ES-I3 (cell line): Measurements from ENCODE around the gene ANKHD1.

Experiments
- H3K36me3 ChIP-seq: 2 replicates; pipeline ENCODE4 v1.6.1; 2013; ENCODE audit warnings: mild to moderate bottlenecking, low read length, control low read depth, moderate library complexity; ENCODE audit not compliant: insufficient read depth
- H3K4me1 ChIP-seq: 2 replicates; pipeline ENCODE4 v1.6.1; 2013; ENCODE audit warnings: mild to moderate bottlenecking, control low read depth, low read length; ENCODE audit not compliant: insufficient read depth
- H3K9ac ChIP-seq: 2 replicates; pipeline ENCODE4 v1.6.1; 2013; ENCODE audit warnings: low read depth, mild to moderate bottlenecking, low read length, moderate library complexity
- H3K9me3 ChIP-seq: 2 replicates; pipeline ENCODE4 v1.6.1; 2013; ENCODE audit warnings: mild to moderate bottlenecking, low read length, moderate library complexity; ENCODE audit not compliant: control insufficient read depth, insufficient read depth

ANKHD1 gene

GRCh38 chr5:140549237-140550144 is 147.9 kb downstream of the ANKHD1 start:
- Histone ChIP-seq H3K4me1 (peaks cover 9% of the 10 kb centered on the region; the same call in 1 of the 2 replicates), H3K36me3 (peaks cover 28% of the 10 kb centered on the region), H3K9me3 (no peaks in the 10 kb centered on the region), H3K9ac (no peak overlapping the region)

- Histone ChIP-seq H3K9ac (no peak overlapping the region), H3K9me3 (no peaks in the 10 kb centered on the region), H3K36me3 (peaks cover 28% of the 10 kb centered on the region), H3K4me1 (peaks cover 9% of the 10 kb centered on the region; the same call in 1 of the 2 replicates)
Measured at GRCh38 chr5:140550147-140551079, 148.8 kb downstream of the ANKHD1 start.

GRCh38 chr5:140551872-140552271 is 150.2 kb downstream of the ANKHD1 start:
- Histone ChIP-seq H3K9me3 (no peaks in the 10 kb centered on the region), H3K4me1 (peaks cover 6% of the 10 kb centered on the region; the same call in 1 of the 2 replicates), H3K9ac (no peak overlapping the region), H3K36me3 (peaks cover 28% of the 10 kb centered on the region)

- no peak overlapping the region for H3K9ac ChIP-seq
- peaks cover 2% of the 10 kb centered on the region; the same call in 1 of the 2 replicates for H3K4me1 ChIP-seq
- H3K9me3 ChIP-seq: no peaks in the 10 kb centered on the region
- peaks cover 28% of the 10 kb centered on the region for H3K36me3 ChIP-seq
Measured at GRCh38 chr5:140553657-140554056, 152.0 kb downstream of the ANKHD1 start.

GRCh38 chr5:140554454-140554853 is 152.8 kb downstream of the ANKHD1 start:
- Histone ChIP-seq H3K36me3 (peaks cover 27% of the 10 kb centered on the region), H3K4me1 (no peaks in the 10 kb centered on the region), H3K9ac (no peak overlapping the region), H3K9me3 (no peaks in the 10 kb centered on the region)

GRCh38 chr5:140555747-140556312 is 154.2 kb downstream of the ANKHD1 start:
- no peaks in the 10 kb centered on the region for H3K4me1 ChIP-seq
- H3K9me3 ChIP-seq: no peaks in the 10 kb centered on the region
- peaks cover 14% of the 10 kb centered on the region; the same call in 1 of the 2 replicates for H3K36me3 ChIP-seq
- H3K9ac ChIP-seq: peak overlapping the region; percentile 90

- Histone ChIP-seq H3K9ac (peak overlapping the region; percentile 90), H3K4me1 (no peaks in the 10 kb centered on the region), H3K9me3 (no peaks in the 10 kb centered on the region), H3K36me3 (peaks cover 12% of the 10 kb centered on the region; the same call in 1 of the 2 replicates)
Measured at GRCh38 chr5:140556438-140556837, 154.8 kb downstream of the ANKHD1 start.

- Histone ChIP-seq H3K9ac (peak within 1 kb of the TSS; percentile 90), H3K9me3 (no peaks in the 10 kb centered on the region), H3K4me1 (no peaks in the 10 kb centered on the region), H3K36me3 (peaks cover 9% of the 10 kb centered on the region; the same call in 1 of the 2 replicates)
Measured at GRCh38 chr5:140557136-140557805, 155.6 kb downstream of the ANKHD1 start, which contains the start of gene SRA1. TSS of gene SRA1 (minus strand) at chr5:140557473. CDS start at chr5:140557452, 21 bp downstream.

- Histone ChIP-seq H3K9me3 (no peaks in the 10 kb centered on the region), H3K9ac (peak overlapping the region; percentile 90; the same call in 1 of the 2 replicates), H3K4me1 (no peaks in the 10 kb centered on the region), H3K36me3 (peaks cover 7% of the 10 kb centered on the region; the same call in 1 of the 2 replicates)
Measured at GRCh38 chr5:140557965-140558364, 156.3 kb downstream of the ANKHD1 start.

- no peak overlapping the region for H3K9ac ChIP-seq
- no peaks in the 10 kb centered on the region for H3K4me1 ChIP-seq
- no peaks in the 10 kb centered on the region for H3K9me3 ChIP-seq
- H3K36me3 ChIP-seq: peaks cover 4% of the 10 kb centered on the region; the same call in 1 of the 2 replicates
Measured at GRCh38 chr5:140558542-140558941, 156.9 kb downstream of the ANKHD1 start.

GRCh38 chr5:140560227-140560626 is 158.6 kb downstream of the ANKHD1 start:
- H3K36me3 ChIP-seq: no peaks in the 10 kb centered on the region
- H3K9ac ChIP-seq: no peak overlapping the region
- H3K4me1 ChIP-seq: no peaks in the 10 kb centered on the region
- H3K9me3 ChIP-seq: no peaks in the 10 kb centered on the region

- Histone ChIP-seq H3K9me3 (no peaks in the 10 kb centered on the region), H3K4me1 (no peaks in the 10 kb centered on the region), H3K9ac (no peak overlapping the region), H3K36me3 (no peaks in the 10 kb centered on the region; the same call in 1 of the 2 replicates)
Measured at GRCh38 chr5:140561753-140562523, 160.3 kb downstream of the ANKHD1 start.

- Histone ChIP-seq H3K36me3 (no peaks in the 10 kb centered on the region; the same call in 1 of the 2 replicates), H3K4me1 (no peaks in the 10 kb centered on the region), H3K9ac (peak overlapping the region; percentile 80), H3K9me3 (no peaks in the 10 kb centered on the region)
Measured at GRCh38 chr5:140563596-140563995, 162.0 kb downstream of the ANKHD1 start.
